Lung (tissue), 12 donors: Measurements from ENCODE around the gene RFX3. TPM values are rescaled to one million over a fixed set of nuclear protein-coding genes. Genes with fewer than 3 reads are reported as not detected.

Experiments used
- ATAC-seq: fragments of 200-7000 bp; cut with Tn5 transposase; one replicate; pipeline ENCODE4 v1.9.1; 2020; ENCODE audit warnings: moderate number of reproducible peaks; ENCODE audit not compliant: insufficient read depth, low FRiP score
- DNase-seq, 3 donors: peaks; one replicate each; pipeline ENCODE4 v3.0.0-alpha.2; 2013 to 2017
- H3K27ac ChIP-seq, 2 donors: one replicate each; pipeline ENCODE4 v1.5.1; 2013; ENCODE audit warnings: mild to moderate bottlenecking in 2 of 2, moderate library complexity in 2 of 2, control low read depth in 1 of 2, inconsistent platforms in 1 of 2, low read depth in 1 of 2, low read length in 1 of 2
- H3K27me3 ChIP-seq, 3 donors: one replicate each; pipeline ENCODE4 v1.5.1; 2013; ENCODE audit warnings: low read length in 2 of 3; ENCODE audit not compliant: control insufficient read depth in 3 of 3, insufficient read depth in 3 of 3
- H3K36me3 ChIP-seq, 4 donors: one replicate each; pipeline ENCODE4 v1.5.1; 2013; ENCODE audit warnings: low read length in 4 of 4, mild to moderate bottlenecking in 1 of 4, moderate library complexity in 1 of 4; ENCODE audit not compliant: control insufficient read depth in 4 of 4, insufficient read depth in 4 of 4
- H3K4me1 ChIP-seq, 5 donors: one replicate each; pipeline ENCODE4 v1.5.1; 2013; ENCODE audit warnings: low read length in 5 of 5, mild to moderate bottlenecking in 2 of 5, moderate library complexity in 1 of 5; ENCODE audit not compliant: control insufficient read depth in 5 of 5, insufficient read depth in 5 of 5
- H3K4me3 ChIP-seq: one replicate; pipeline ENCODE4 v1.5.1; 2013; ENCODE audit warnings: mild to moderate bottlenecking, control low read depth, moderate library complexity
- H3K9ac ChIP-seq, 2 donors: one replicate each; pipeline ENCODE4 v1.5.1; 2013; ENCODE audit warnings: low read length in 2 of 2, control low read depth in 1 of 2; ENCODE audit not compliant: insufficient read depth in 1 of 2
- H3K9me3 ChIP-seq, 4 donors: one replicate each; pipeline ENCODE4 v1.5.1; 2013; ENCODE audit warnings: low read length in 3 of 4, mild to moderate bottlenecking in 1 of 4, moderate library complexity in 1 of 4; ENCODE audit not compliant: control insufficient read depth in 4 of 4, insufficient read depth in 3 of 4
- CTCF ChIP-seq: IDR thresholded peaks from 2 replicates; pipeline ENCODE4 v1.5.1; 2012; ENCODE audit warnings: mild to moderate bottlenecking; ENCODE audit errors: control extremely low read depth, extremely low read depth
- WGBS, 2 donors: extraction: QIAGEN DNeasy Blood & Tissue Kit; methylation state at CpG; one replicate each; pipeline ENCODE4 v1.1.7; 2013; 5-methylcytosine and 5-hydroxymethylcytosine counted together
- polyA plus RNA-seq, 2 donors: library from polyadenylated mRNA; stranded (reverse); fragments of 200-250 nt; gene quantifications; one replicate each; pipeline ENCODE4 v1.2.1, GENCODE V29; 2013
- total RNA-seq, 2 donors: library from RNA; depleted of rRNA in 1 of 2; stranded (reverse); fragments of >200 nt in 1 of 2; gene quantifications; one replicate each; pipeline ENCODE4 v1.2.1, GENCODE V29; 2014 to 2021
- donor health status: control.
- donor health status: control.
- donor health status: Bipolar disorder and iron deficiency.
- donor health status: healthy.
- donor health status: DM: yes; HTN: yes; CAD: no.

Gene RFX3
- total and polyA plus RNA-seq, 4 donors: 3.3 to 45.8 (median 14.0) TPM

- DNase-seq (no peak), ATAC-seq (no peak)
- Histone ChIP-seq H3K9ac (no peak overlapping the region), H3K27me3 (no peaks in the 10 kb centered on the region), H3K4me3 (no peak overlapping the region), H3K27ac (no peak overlapping the region), H3K4me1 (peaks cover 0 to 5% (median 0%) of the 10 kb centered on the region in 5 donors), H3K36me3 (no peaks in the 10 kb centered on the region), H3K9me3 (no peaks in the 10 kb centered on the region)
- no peak for TF ChIP-seq CTCF
- WGBS, 2 donors: 95 to 98% methylated on average over 2 of the region's 2 CpGs
These were observed 19.6 kb downstream of the RFX3 start for GRCh38 chr9:3506164-3506563.

GRCh38 chr9:3502560-3503398 is 23.0 kb downstream of the RFX3 start:
- TF ChIP-seq CTCF: no peak
- WGBS, 2 donors: 83 to 89% methylated on average over 6 of the region's 6 CpGs

DNA sequence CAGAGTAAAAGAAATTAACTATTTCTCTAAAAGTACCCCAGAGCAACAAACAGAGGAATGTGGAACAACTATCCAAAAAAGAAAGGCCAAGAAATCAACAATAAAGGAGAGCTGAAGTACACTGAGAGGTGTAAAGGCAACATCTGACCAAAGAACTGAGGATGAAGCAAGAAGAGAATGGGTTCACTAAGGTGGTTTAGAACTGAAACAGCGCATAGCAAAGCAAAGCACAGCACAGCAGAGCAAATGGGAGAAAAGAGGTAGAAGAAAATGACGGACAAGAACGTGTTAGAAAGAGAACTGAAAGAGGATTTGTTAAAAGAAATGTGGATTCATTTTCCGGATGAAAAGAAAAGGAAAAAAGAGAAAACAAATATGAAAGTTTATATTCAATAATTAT is 25.8 kb downstream of the RFX3 start:
- Histone ChIP-seq H3K36me3 (no peaks in the 10 kb centered on the region), H3K4me1 (peaks cover 0 to 3% (median 0%) of the 10 kb centered on the region in 5 donors), H3K9ac (no peak overlapping the region), H3K27ac (no peak overlapping the region), H3K27me3 (no peaks in the 10 kb centered on the region), H3K4me3 (no peak overlapping the region), H3K9me3 (no peaks in the 10 kb centered on the region)
- no peak for ATAC-seq
- no peak for DNase-seq
- TF ChIP-seq CTCF: no peak
- 91 to 94% methylated on average over 4 of the region's 4 CpGs for WGBS, 2 donors

More at GRCh38 chr9:3502560-3503398, 23.0 kb downstream of the RFX3 start:
- Histone ChIP-seq H3K9me3 (no peaks in the 10 kb centered on the region), H3K27me3 (no peaks in the 10 kb centered on the region), H3K27ac (no peak overlapping the region), H3K4me3 (no peak overlapping the region), H3K9ac (no peak overlapping the region), H3K4me1 (peaks cover 0 to 2% (median 0%) of the 10 kb centered on the region in 5 donors), H3K36me3 (no peaks in the 10 kb centered on the region)
- ATAC-seq (no peak), DNase-seq (no peak)
